Hepatocyte (in vitro differentiated cells): Measurements from ENCODE around the gene ACSS1.

Source experiments
- CTCF ChIP-seq: fragments of 200-600 bp; sonication (generic); IDR thresholded peaks from 2 replicates; pipeline ENCODE4 v1.5.1; 2016; ENCODE audit warnings: antibody characterized with exemption, mild to moderate bottlenecking; ENCODE audit not compliant: poor library complexity
- EZH2 ChIP-seq: fragments of 200-600 bp; sonication (generic); IDR thresholded peaks from 2 replicates; pipeline ENCODE4 v1.6.1; 2016; ENCODE audit warnings: antibody characterized with exemption, mild to moderate bottlenecking, borderline replicate concordance
- EZH2phosphoT487 ChIP-seq: fragments of 200-600 bp; sonication (generic); IDR thresholded peaks from one replicate; pipeline ENCODE4 v1.6.1; 2018; ENCODE audit warnings: antibody characterized with exemption, mild to moderate bottlenecking, low read depth, moderate library complexity; ENCODE audit not compliant: unreplicated experiment, severe bottlenecking

GRCh38 chr20:25015986-25016385 is 42.0 kb downstream of the ACSS1 start:
- TF ChIP-seq CTCF (no peak), EZH2 (no peak), EZH2phosphoT487 (no peak)
